EL (cell line): ENCODE data around the gene PIK3AP1.

Experiments used
- DNase-seq: peaks from one replicate; pipeline ENCODE4 v3.0.0-alpha.2; 2016

PIK3AP1 gene

DNA sequence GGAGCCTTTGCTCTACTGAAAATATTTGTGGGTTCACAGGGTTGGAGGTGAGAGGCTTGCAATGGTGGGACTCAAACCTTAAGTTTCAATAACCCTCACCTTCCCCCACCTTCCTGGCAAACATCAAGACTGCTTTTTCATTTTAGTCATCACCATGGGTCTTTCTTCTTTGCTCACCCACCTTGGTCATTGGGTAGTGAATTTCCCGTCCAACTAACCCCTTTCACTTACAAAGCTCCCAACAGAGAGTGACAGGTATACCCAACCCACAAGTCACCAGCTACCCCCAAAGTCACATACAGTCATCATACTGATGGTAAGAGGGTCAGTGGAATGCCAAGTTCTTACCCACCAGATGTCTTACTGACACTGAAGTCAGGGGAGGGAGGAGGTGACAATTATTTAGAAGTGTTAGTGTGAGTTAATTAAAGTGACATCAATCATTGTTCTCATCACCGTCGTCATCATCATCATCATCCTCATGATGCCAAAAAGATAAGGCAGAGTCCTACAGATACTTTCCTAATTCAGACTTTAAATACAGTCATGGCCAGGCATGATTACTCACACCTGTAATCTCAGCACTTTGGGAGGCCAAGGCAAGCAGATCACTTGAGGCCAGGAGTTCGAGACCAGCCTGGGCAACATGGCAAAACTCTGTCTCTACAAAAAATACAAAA is 49.0 kb downstream of the PIK3AP1 start:
- DNase-seq, result no peak

- no peak for DNase-seq
These were observed 49.5 kb downstream of the PIK3AP1 start for GRCh38 chr10:96670786-96671185.

GRCh38 chr10:96667401-96667800 is 52.9 kb downstream of the PIK3AP1 start:
- peak; percentile 29 for DNase-seq

DNA sequence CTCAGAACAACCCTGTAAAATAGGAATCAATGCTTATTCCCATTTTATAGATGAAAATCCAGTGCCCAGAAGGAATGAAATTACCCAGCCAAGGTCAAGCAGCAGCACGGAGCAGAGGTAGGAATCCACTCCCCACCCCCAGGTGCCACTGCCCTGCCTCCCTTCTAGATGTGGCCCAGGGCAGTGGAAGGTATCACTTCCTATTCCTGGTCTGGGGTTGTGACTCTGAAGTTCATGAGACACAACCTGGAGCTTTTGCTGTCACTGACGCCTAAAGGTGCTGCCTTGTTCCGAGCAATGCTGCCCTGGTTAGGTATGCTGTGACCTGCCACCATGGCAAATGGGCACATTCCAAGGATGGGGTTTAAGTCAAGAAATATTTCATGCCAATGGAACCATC is 53.6 kb downstream of the PIK3AP1 start:
- DNase-seq, result no peak

- DNase-seq, result peak; percentile 64
These were observed 55.0 kb downstream of the PIK3AP1 start for GRCh38 chr10:96665306-96665705.

DNA sequence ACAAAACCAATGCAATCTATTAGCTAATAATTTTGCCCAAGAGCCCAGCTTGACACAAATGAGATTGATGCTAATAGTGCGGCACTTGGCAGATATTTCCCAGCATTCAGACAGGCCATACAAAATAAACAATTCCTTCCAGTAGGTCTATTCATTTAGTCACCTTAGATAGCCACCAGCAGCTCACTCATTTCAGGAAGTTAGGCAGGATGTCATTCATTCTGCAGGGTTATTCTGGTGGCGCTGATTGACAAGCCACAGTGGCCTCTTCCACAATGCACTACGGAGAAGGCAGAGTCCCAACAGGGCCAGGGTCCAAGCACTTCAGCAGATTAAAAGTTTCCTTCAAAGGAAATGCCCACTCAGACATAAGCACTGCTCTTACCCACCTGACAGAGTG is 55.8 kb downstream of the PIK3AP1 start:
- no peak for DNase-seq

- no peak for DNase-seq
These were observed 56.5 kb downstream of the PIK3AP1 start for GRCh38 chr10:96663797-96664196.

DNA sequence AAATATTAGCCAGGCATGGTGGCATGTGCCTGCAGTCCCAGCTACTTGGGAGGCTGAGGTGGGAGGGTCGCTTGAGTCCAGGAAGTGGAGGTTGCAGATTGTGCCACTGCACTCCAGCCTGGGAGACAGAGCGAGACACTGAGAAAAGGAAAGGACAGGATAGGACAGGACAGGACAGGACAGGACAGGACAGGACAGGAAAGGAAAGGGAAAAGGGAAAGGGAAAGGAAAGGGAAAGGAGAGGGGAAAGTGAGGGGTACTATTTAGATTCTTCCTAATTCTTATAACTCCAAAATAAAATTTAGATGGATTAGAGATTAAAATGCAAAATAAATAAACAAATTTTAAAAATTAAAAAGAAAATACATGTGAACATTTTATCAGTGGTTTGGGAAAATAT is 58.7 kb downstream of the PIK3AP1 start:
- DNase-seq, result no peak

DNA sequence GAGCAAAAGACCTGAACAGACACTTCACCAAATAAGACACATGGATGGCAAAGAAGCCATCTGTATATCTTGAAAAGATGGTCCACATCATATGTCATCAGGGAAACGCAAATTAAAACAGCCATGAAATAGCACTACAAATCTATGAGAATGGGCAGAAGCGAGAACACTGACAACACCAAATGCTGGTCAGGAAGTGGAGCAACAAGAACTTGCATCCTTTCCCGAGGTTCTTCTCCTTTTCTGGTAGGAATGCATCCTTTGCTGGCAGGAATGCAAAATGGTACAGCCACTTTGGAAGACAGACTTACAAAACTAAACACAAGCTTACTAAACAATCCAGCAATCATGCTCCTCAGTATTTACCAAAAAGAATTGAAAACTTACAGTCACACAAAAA is 60.0 kb downstream of the PIK3AP1 start:
- no peak for DNase-seq

- no peak for DNase-seq
These were observed 61.5 kb downstream of the PIK3AP1 start for GRCh38 chr10:96658844-96659243.

DNA sequence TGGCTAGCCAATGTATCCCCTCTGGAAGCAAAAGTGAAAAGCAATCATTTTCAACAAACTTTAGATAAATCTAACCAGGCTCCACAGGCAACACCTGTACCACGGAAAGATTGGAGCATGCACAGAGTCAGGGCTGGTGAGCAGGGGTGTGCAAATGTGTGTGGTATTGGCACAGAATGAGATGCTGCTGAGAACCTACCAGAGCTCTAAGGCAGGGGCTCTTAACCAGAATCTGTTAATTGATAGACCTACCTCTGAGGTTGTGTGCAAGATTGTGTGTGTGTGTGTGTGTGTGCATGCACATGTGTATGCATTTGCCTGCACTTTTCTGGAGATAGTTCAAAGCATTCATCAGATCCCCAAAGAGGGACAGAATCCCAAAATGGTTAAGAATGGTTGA is 62.9 kb downstream of the PIK3AP1 start:
- no peak for DNase-seq

DNA sequence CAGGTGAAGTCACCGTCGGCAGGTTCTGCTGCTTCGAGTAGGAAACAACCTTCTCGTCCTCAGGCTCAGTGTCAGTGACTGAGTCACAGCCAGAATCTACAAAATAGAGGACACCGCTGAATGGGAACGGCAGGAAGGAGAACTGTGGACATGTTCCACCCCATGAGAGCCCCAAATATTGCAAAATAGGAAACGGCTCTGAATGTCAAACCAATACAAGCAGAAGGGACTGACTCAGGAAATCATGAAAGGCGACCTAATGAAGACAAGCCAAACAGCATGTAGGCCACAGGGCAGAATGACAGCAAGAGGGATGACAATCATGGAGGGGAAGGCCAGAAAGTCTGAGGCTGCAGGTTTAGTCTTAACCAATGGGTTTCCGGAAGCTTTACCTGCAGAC is 63.5 kb downstream of the PIK3AP1 start:
- no peak for DNase-seq

- DNase-seq, result no peak
These were observed 64.1 kb downstream of the PIK3AP1 start for GRCh38 chr10:96656198-96656577.

DNA sequence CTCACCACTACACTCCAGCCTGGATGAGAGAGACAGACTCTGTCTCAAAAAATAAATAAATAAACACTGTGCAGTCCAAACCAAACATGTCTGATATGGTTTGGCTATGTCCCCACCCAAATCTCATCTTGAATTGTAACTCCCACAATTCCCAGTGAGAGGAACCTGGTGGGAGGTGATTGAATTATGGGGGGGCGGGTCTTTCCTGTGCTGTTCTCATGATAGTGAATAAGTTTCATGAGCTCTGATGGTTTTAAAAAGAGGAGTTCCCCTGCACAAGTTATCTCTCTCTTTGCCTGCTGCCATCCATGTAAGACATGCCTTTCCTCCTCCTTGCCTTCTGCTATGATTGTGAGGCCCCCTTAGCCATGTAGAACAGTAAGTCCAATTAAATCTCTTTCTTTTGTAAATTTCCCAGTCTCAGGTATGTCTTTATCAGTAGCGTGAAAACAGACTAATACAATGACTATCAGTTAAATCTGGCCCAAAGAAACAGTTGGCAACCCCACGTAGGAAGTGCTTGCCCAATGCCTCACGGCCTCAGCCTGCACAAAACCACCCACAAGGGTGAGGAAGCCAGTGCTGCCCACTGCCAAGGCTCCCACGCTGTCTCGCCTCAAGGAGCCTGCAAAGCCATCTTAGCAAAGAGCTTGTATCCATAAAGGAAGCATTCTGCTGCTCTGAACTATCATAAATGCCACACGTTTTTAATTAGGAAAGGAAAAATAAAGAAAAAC is 64.7 kb downstream of the PIK3AP1 start:
- DNase-seq, result no peak

GRCh38 chr10:96651998-96652431 is 68.3 kb downstream of the PIK3AP1 start:
- no peak for DNase-seq

DNA sequence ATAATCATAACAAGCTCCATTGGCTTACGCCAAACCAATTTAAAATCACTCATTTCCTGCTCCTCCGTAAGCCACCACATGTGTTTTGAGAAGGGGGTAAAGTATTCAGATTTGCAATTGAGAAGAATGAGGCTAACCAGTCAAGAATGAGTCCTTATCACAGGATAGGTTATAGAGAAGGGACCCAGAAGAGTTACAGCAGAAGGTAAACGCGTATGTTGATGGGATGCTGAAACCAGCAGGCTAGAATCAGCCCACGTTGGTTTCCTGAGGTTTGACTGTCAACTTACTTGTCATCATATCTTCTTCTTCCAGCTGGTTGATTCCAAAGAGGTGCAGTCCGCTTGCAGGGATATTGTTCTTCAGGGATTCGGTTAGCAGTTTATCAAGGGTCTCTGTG is 69.4 kb downstream of the PIK3AP1 start:
- DNase-seq, result no peak

- no peak for DNase-seq
These were observed 72.0 kb downstream of the PIK3AP1 start for GRCh38 chr10:96648297-96648696.

- DNase-seq, result no peak
These were observed 72.8 kb downstream of the PIK3AP1 start for GRCh38 chr10:96647466-96647865.

DNA sequence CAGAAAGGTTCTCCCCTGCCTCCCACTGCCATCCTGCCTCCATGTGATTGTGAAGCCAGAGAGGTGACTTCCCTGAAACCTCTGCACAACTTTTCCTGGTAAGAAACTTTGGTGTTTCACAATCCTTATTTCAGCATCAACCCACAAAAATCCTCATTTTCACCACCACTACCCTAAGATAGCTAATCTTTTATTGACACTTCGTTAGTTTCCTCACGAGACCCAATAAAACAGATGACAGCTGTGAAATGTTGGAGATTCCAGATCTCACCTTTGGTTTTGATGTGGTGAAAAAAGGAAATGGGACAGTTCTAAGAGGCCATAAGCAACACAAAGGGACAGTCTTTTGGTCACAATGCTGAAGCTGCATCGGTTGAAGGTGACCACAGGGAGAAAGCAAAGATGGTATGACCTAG is 73.6 kb downstream of the PIK3AP1 start:
- no peak for DNase-seq

DNA sequence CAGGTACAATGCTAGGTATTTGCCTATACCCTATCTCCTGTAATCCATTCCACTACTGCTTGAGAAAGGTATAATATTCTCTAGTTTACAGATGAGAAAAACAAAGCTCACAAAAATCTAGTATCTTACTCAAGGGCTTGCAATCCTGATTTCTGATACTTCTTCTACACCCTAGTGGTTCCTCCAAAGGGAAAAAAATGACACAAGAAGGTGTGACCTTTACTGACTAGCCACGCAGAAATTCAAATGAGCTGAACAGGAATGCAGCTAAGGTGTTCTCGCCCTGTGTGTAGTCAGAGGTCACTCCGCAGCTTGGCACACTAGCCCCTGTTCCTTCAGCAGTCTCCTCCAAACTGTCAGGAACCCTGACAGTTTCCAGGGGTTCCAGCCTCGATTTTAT is 74.0 kb downstream of the PIK3AP1 start:
- DNase-seq, result no peak

- DNase-seq, result no peak
These were observed 75.1 kb downstream of the PIK3AP1 start for GRCh38 chr10:96645191-96645721.

DNA sequence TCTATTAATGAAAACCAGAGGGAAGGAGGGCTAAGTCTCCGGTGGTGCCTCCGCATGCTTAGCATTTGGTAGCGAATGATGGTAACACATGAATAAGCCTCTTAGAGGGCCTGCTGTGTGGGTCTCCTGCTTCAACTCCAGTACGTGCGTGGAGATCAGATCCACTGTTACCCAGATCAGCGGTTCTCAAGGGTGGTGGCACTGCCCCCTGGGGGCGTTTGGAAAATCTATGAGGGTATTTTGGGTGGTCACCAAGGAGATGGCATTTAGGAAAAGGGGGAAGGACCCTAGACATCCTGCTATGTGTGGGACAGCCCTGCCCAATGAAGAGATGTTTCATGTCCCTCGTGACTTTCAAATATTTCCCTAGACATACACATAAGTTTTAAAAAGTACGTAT is 76.4 kb downstream of the PIK3AP1 start:
- no peak for DNase-seq

- DNase-seq, result peak; percentile 65
These were observed 77.3 kb downstream of the PIK3AP1 start for GRCh38 chr10:96642973-96643372.

- no peak for DNase-seq
These were observed 77.8 kb downstream of the PIK3AP1 start for GRCh38 chr10:96642530-96642929.
